Subcutaneous preadipocyte (primary cell): ENCODE measurements around the gene EVPL. TPM values are rescaled to one million over a fixed set of nuclear protein-coding genes. Genes with fewer than 3 reads are reported as not detected.

Source experiments
- total RNA-seq: library from RNA; depleted of rRNA; stranded (reverse); fragments of >200 nt; gene quantifications from 2 replicates; pipeline ENCODE4 v1.2.3, GENCODE V29; 2012

The EVPL gene
- not detected in 2 replicates for total RNA-seq

DNA sequence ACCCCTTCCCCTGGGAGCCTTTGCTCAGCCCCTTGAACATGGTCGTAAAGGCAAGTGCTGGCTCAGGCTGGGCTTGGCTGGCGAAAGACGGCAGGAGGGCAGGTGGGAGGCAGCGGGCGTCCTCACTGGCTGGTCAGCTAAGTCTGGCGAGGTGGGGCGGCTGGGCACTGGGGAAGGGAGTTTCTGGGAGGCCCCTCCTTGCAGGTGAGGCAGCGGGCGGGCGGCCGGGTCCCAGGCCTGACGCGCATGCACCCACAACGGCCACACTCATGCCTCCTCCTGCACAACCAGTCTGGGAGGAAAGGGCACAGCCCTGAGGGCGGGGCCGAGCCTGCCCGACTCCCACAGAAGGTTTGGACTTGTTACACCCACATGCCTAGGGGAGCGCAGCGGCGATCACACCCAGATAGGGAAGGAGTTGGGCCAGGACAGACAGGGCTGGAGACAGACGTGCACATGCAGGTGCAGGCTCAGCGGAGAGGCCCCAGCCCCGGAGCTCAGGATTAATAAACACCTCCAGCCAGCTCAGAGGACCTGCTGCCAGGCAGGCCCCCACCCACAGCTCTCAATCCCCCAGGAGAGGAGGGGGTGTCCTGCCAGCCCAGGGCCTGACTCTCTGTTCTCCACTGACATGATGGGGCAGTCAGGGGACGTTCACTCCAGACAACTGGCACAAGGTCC is at the start of gene EVPL:
TSS of gene EVPL (minus strand) at position 148 of the 681 bp plus-strand sequence. CDS start at position 40, 108 bp downstream.

DNA sequence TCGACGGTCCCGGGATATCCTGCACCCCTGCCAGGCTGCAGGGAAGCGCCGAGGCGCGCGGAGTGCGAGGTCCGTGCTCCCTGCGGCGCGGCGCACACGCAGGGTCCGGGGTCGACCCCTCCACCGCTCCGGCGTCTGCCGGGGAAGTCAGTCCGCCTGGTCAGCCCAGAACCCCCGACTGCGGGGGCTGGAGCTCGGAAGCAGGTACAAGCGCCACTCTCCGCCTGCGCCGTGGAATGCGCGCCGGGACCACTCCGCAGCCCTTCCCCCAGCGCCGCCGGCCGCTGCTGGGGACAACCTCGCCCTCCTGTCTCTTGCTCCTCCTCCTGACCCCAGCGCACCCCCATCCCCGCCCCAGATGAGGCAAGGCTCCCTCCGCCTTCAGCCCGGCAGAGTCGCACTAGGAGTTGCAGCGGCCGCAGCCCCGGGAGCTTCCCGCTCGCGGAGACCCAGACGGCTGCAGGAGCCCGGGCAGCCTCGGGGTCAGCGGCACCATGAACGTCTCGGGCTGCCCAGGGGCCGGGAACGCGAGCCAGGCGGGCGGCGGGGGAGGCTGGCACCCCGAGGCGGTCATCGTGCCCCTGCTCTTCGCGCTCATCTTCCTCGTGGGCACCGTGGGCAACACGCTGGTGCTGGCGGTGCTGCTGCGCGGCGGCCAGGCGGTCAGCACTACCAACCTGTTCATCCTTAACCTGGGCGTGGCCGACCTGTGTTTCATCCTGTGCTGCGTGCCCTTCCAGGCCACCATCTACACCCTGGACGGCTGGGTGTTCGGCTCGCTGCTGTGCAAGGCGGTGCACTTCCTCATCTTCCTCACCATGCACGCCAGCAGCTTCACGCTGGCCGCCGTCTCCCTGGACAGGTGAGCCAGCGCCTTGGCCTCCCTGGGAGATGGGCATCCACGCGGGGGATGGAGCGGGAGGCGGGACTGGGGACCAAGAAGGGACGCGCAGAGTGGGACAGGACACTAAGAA is 47.6 kb upstream of the EVPL start, which contains the start of gene GALR2:
TSS of gene GALR2 (plus strand) at position 392 of the 974 bp plus-strand sequence. CDS start at position 495, 103 bp downstream.

DNA sequence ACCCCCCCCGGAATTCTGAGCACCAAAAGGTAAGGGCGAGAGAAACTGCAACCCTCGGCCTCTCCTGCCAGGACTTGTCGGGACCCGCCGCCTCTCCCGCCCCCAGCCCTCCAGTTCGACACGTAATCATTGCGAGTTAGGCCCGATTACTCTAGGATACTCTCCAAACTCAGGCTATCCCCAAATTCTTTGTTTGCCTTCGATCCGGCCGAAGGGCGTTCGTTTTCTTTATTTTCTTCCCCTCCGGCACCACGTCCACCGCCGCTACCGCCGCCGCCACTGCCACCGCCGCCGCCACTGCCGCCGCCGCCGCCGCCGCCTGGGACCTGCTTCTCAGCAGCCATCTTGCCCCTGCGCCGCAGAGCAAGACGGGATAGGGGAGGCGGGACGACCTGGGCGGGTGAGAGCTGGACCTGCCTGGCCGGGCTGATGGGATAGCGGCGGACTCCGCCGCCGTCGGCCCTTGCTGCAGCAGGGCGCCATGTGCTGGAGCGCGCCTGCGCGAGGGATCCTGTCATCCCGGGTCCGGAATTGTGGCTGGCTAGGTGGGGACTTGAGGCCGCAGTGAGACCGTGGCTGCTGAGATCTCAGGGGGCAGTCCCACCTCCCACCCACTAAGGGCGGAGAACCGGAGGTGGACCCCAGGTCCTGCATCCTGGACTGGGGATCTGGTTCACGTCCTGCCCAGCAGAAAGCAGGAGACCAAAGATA is 45.2 kb upstream of the EVPL start, which contains the start of gene SRP68:
TSS of gene SRP68 (minus strand) at position 370 of the 711 bp plus-strand sequence. CDS start at position 344, 26 bp downstream.

DNA sequence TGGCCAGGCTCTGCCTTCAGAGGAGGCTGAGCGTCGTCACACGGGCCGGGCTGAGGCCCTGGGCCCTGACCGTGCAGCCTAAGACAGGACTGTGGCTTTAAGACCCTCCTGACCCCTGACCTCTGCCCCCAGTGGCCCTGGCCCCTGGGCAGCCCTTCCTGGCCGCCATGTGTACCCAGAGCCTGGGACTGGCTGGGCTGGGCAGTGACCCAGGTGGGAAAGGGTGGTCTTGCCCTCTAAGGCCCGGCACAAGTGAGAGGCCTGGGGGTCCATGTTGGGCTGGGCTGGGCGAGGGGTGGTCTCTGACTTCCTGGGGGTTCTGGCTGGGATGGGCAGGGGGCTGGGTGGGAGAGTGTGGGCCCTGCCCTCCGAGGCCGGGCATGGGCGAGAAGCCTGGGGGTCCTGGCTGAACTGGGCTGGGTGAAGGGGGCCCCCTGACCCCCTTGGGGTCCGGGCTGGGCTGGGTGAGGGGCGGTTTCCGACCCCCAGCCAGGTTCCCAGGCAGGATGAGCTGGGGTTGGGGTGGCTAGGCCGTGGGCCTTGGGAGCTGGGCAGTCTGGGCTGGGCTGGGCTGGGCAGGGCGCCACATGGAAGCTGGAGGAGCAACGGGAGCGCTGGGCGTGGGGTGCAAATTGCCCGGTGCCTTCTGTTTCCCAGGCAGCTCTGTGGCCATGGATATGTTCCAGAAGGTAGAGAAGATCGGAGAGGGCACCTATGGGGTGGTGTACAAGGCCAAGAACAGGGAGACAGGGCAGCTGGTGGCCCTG is 26.2 kb downstream of the EVPL start, which contains the start of gene CDK3:
TSS of gene CDK3 (plus strand) at position 101 of the 767 bp plus-strand sequence. CDS start at position 672, 571 bp downstream.

DNA sequence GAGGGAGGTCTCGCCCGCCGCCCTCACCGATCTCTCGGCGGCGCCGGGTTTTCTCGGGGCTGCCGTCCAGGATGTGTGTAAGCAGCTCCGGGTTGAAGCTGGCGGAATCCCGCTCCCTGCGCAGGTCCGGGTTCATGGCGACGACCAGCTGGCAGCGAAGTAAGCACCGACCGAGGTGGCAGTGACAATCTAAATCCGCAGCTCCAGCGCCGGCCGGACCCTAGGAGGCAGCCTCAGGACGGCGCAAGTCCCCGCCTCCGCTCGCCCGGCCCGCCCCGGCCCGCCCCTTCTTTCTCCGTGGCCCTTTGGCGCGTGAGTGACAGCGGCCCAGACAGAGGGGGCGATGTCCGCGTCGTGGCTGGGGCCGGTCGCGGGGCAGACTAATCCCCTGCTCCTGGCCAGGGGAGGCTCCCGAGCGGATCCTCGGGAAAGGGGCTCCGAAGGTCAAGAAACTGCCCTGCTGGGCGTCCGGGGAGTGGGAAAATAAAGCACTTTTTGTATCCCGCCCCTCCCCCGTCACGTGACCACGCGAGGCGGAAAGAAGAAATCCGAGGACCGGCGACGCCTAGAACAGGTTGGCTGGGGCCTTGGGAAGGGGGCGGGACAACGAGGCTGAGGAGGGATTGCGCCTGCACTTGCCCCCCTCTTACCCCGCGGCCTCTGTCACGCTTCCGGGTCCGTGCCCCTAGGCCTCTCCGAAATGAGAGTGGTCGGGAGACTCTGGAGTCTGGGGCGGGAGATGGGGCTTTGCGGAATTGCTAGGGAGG is 48.0 kb downstream of the EVPL start, which contains the start of the genes ACOX1 and TEN1:
TSS of gene ACOX1 (minus strand) at position 229 of the 767 bp plus-strand sequence. CDS start at position 136, 93 bp downstream.
TSS of gene TEN1 (plus strand) at position 303 of the 767 bp plus-strand sequence. CDS start 6,953 bp downstream, outside the sequence.

Other genes with a start within 250 kb of the EVPL start
- 15.8 and 16.0 TPM in 2 replicates for gene UNK, start 242.5 kb downstream of the EVPL start, total RNA-seq
- 0.20 and 0.37 TPM in 2 replicates for gene UNC13D, start 182.9 kb downstream of the EVPL start, total RNA-seq
- gene WBP2, start 172.0 kb downstream of the EVPL start, total RNA-seq, result 19.5 and 24.2 TPM in 2 replicates
- 22.0 and 25.6 TPM in 2 replicates for gene TRIM47, start 148.7 kb downstream of the EVPL start, total RNA-seq
- gene TRIM65, start 130.4 kb downstream of the EVPL start, total RNA-seq, result 14.7 and 21.9 TPM in 2 replicates
- gene MRPL38, start 122.4 kb downstream of the EVPL start, total RNA-seq, result 52.8 and 52.9 TPM in 2 replicates
- 9.2 and 12.3 TPM in 2 replicates for gene FBF1, start 86.3 kb downstream of the EVPL start, total RNA-seq
- 42.6 and 62.8 TPM in 2 replicates for gene ACOX1, start 48.1 kb downstream of the EVPL start, total RNA-seq
- 12.1 and 15.8 TPM in 2 replicates for gene TEN1, start 48.1 kb downstream of the EVPL start, total RNA-seq
- 0.37 and 0.98 TPM in 2 replicates for gene CDK3, start 26.5 kb downstream of the EVPL start, total RNA-seq
- gene SRP68, start 45.2 kb upstream of the EVPL start, total RNA-seq, result 23.1 and 28.5 TPM in 2 replicates
- 0.37 TPM in 1 of 2 replicates, not detected in the other for gene GALR2, start 47.5 kb upstream of the EVPL start, total RNA-seq
- gene ZACN, start 51.9 kb upstream of the EVPL start, total RNA-seq, result not detected in 2 replicates
- 62.5 and 70.6 TPM in 2 replicates for gene EXOC7, start 76.5 kb upstream of the EVPL start, total RNA-seq
- under 0.01 TPM in 1 of 2 replicates, not detected in the other for gene FOXJ1, start 113.9 kb upstream of the EVPL start, total RNA-seq
- gene RNF157, start 213.2 kb upstream of the EVPL start, total RNA-seq, result 0.98 and 7.3 TPM in 2 replicates
- 6.6 and 7.2 TPM in 2 replicates for gene UBALD2, start 238.0 kb upstream of the EVPL start, total RNA-seq